Thyroid gland (tissue), 4 donors: ENCODE results near the gene RNU2-63P.
"Not testable (repeated sequence)": the region's sequence is repeated elsewhere in the genome, so short reads cannot be mapped to it uniquely, and the experiment has no call there.

Source experiments
- POLR2A ChIP-seq, 2 donors: fragments of 450-650 bp; IDR thresholded peaks; one replicate each; pipeline ENCODE4 v1.6.1; 2017; ENCODE audit warnings: antibody characterized with exemption in 2 of 2, mild to moderate bottlenecking in 2 of 2, moderate library complexity in 1 of 2
- TF ChIP-seq, protein P1 (sequence below), 6 experiments: fragments of 200-600 bp in 3 of 6; fragments of 450-650 bp in 3 of 6; sonication (generic) in 3 of 6; IDR thresholded peaks; one replicate each; pipeline ENCODE4 v1.5.1; 2016 to 2019; ENCODE audit warnings: antibody characterized with exemption in 6 of 6, mild to moderate bottlenecking in 2 of 6, inconsistent platforms in 1 of 6, moderate library complexity in 1 of 6

DNA sequence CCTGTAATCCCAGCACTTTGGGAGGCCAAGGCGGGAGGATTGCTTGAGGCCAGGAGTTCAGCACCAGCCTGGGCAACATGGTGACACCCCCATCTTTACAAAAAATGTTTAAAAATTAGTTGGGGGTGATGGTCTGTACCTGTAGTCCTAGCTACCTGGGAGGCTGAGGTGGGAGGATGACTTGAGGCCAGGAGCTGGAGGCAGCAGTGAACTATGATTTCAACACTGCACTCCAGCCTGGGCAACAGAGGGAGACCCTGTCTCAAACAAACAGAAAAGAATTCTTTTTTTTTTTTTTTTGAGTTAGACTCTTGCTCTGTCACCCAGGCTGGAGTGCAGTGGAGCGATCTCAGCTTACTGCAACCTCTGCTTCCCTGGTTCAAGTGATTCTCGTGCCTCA lies 15.9 kb downstream of the RNU2-63P start:
- TF ChIP-seq, protein P1, sequence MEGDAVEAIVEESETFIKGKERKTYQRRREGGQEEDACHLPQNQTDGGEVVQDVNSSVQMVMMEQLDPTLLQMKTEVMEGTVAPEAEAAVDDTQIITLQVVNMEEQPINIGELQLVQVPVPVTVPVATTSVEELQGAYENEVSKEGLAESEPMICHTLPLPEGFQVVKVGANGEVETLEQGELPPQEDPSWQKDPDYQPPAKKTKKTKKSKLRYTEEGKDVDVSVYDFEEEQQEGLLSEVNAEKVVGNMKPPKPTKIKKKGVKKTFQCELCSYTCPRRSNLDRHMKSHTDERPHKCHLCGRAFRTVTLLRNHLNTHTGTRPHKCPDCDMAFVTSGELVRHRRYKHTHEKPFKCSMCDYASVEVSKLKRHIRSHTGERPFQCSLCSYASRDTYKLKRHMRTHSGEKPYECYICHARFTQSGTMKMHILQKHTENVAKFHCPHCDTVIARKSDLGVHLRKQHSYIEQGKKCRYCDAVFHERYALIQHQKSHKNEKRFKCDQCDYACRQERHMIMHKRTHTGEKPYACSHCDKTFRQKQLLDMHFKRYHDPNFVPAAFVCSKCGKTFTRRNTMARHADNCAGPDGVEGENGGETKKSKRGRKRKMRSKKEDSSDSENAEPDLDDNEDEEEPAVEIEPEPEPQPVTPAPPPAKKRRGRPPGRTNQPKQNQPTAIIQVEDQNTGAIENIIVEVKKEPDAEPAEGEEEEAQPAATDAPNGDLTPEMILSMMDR (IDR thresholded peaks at IDR 0.05) = not testable (repeated sequence)
- not testable (repeated sequence) for TF ChIP-seq POLR2A (IDR thresholded peaks at IDR 0.05)
